ENCODE measurements around the gene PRKRA.

GRCh38 chr2:178498137-178498536 is 47.2 kb upstream of the PRKRA start:
- TF ChIP-seq CTCF (conservative IDR thresholded peaks at IDR 0.05) (no peak), ZFX (IDR thresholded peaks at IDR 0.05) (no peak)
